ENCODE data around the gene ID1.
"Not testable (repeated sequence)": the region's sequence is repeated elsewhere in the genome, so short reads cannot be mapped to it uniquely, and the experiment has no call there.

Gene ID1

GRCh38 chr20:31573555-31574321 is 31.4 kb upstream of the ID1 start:
- TF ChIP-seq CTCF (IDR thresholded peaks at IDR 0.05; ENCODE audit: low read length, missing control alignments) = no peak
- H3K4me3 ChIP-seq (replicated peaks; ENCODE audit: low read depth, low read length) = peak overlapping the region; percentile 60
- DNase-seq (ENCODE audit: low read depth) = no peak

- not testable (repeated sequence) for H3K4me3 ChIP-seq (replicated peaks; ENCODE audit: low read depth, low read length); DNase-seq (ENCODE audit: low read depth)
Measured at GRCh38 chr20:31574986-31575385, 30.1 kb upstream of the ID1 start.

- H3K4me3 ChIP-seq (replicated peaks; ENCODE audit: low read depth, low read length) = no peak overlapping the region
- TF ChIP-seq CTCF (IDR thresholded peaks at IDR 0.05; ENCODE audit: low read length, missing control alignments) = no peak
- DNase-seq (ENCODE audit: low read depth) = no peak
Measured at GRCh38 chr20:31576751-31577150, 28.3 kb upstream of the ID1 start.

GRCh38 chr20:31577194-31577593 is 27.9 kb upstream of the ID1 start:
- no peak for DNase-seq (ENCODE audit: low read depth)
- TF ChIP-seq CTCF (IDR thresholded peaks at IDR 0.05; ENCODE audit: low read length, missing control alignments) = no peak
- no peak overlapping the region for H3K4me3 ChIP-seq (replicated peaks; ENCODE audit: low read depth, low read length)

- H3K4me3 ChIP-seq (replicated peaks; ENCODE audit: low read depth, low read length) = no peak overlapping the region
- no peak for DNase-seq (ENCODE audit: low read depth)
- TF ChIP-seq CTCF (IDR thresholded peaks at IDR 0.05; ENCODE audit: low read length, missing control alignments) = no peak
Measured at GRCh38 chr20:31578448-31579138, 26.5 kb upstream of the ID1 start.

- no peak for DNase-seq (ENCODE audit: low read depth)
- no peak overlapping the region for H3K4me3 ChIP-seq (replicated peaks; ENCODE audit: low read depth, low read length)
- no peak for TF ChIP-seq CTCF (IDR thresholded peaks at IDR 0.05; ENCODE audit: low read length, missing control alignments)
Measured at GRCh38 chr20:31579245-31579644, 25.8 kb upstream of the ID1 start.

- not testable (repeated sequence) for DNase-seq (ENCODE audit: low read depth); H3K4me3 ChIP-seq (replicated peaks; ENCODE audit: low read depth, low read length)
Measured at GRCh38 chr20:31579941-31580651, 25.0 kb upstream of the ID1 start.
